HL-60 (cell line): Measurements from ENCODE around the gene TFRC.
"Not testable (repeated sequence)": the region's sequence is repeated elsewhere in the genome, so short reads cannot be mapped to it uniquely, and the experiment has no call there.

Experiments
- DNase-seq, 2 experiments: peaks; one replicate each; pipeline ENCODE4 v3.0.0-alpha.2; 2010 to 2020; ENCODE audit warnings: low read depth in 1 of 2, low spot score in 1 of 2
- H3K27ac ChIP-seq: fragments of 250-450 bp; sonication (Bioruptor Pico); replicated peaks from 2 replicates; pipeline ENCODE4 v1.5.1; 2020; ENCODE audit warnings: mild to moderate bottlenecking, moderate library complexity
- H3K27me3 ChIP-seq: fragments of 250-450 bp; sonication (Bioruptor Pico); 2 replicates; pipeline ENCODE4 v1.5.1; 2021; ENCODE audit warnings: mild to moderate bottlenecking, moderate library complexity; ENCODE audit not compliant: insufficient read depth, poor library complexity, severe bottlenecking
- H3K4me3 ChIP-seq: replicated peaks from 2 replicates; pipeline ENCODE4 v1.5.1; 2011; ENCODE audit warnings: mild to moderate bottlenecking, control low read depth, low read length; ENCODE audit not compliant: insufficient read depth
- GABPA ChIP-seq: IDR thresholded peaks from 2 replicates; pipeline ENCODE4 v1.6.1; 2012; ENCODE audit warnings: low read depth
- POLR2AphosphoS5 ChIP-seq: IDR thresholded peaks from 2 replicates; pipeline ENCODE4 v1.6.1; 2012; ENCODE audit warnings: low read depth
- SPI1 ChIP-seq: IDR thresholded peaks from 2 replicates; pipeline ENCODE4 v1.6.1; 2012; ENCODE audit warnings: low read depth, mild to moderate bottlenecking, borderline replicate concordance
- TF ChIP-seq, protein P1 (sequence below): IDR thresholded peaks from one replicate; pipeline ENCODE4 v1.5.1; 2011; ENCODE audit warnings: low read length, control low read depth, inconsistent platforms; ENCODE audit not compliant: insufficient read depth
- TF ChIP-seq, protein P2 (sequence below): IDR thresholded peaks from 2 replicates; pipeline ENCODE4 v1.6.1; 2012; ENCODE audit warnings: low read depth; ENCODE audit not compliant: insufficient replicate concordance

Gene TFRC

DNA sequence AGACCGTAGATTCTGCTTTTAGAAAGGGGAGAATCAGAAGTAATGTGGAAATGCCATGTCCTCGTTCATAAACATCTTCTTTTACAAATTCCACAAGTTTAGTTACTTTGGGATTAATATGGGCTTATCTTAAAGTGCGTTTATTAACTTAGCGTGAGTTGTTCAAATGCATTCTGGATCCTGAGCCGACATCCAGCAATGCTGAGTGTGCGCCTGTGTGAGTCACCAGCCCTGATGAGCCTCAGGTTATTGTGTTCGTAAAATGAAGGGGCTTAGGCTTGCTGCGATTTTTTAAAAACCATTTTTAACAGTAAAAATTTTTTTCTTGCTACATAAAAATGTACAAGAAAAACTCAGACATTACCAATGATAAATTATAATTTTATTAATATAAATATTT lies 57.9 kb downstream of the TFRC start:
- Histone ChIP-seq H3K4me3 (no peak overlapping the region), H3K27ac (no peak overlapping the region)

DNA sequence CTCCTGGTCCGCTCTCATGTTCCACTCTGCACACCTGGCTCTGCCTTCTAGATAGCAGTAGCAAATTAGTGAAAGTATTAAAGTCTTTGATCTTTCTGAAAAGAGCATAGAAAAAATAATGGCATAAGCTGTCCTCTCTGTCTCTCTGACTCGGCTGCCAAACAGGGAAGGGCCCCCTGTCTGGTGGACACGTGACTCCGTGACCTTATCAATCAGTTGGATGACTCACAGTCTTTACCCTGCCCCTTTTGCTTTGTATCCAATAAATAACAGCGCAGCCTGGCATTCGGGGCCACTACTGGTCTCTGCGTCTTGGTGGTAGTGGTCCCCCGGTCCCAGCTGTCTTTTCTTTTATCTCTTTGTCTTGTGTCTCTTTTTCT lies 59.4 kb downstream of the TFRC start:
- H3K27me3 ChIP-seq, H3K4me3 ChIP-seq, DNase-seq, H3K27ac ChIP-seq: not testable (repeated sequence)

More for the DNA sequence above, 57.9 kb downstream of the TFRC start:
- H3K27me3 ChIP-seq: no peaks in the 10 kb centered on the region
- no peak for DNase-seq
- TF ChIP-seq, protein P1, sequence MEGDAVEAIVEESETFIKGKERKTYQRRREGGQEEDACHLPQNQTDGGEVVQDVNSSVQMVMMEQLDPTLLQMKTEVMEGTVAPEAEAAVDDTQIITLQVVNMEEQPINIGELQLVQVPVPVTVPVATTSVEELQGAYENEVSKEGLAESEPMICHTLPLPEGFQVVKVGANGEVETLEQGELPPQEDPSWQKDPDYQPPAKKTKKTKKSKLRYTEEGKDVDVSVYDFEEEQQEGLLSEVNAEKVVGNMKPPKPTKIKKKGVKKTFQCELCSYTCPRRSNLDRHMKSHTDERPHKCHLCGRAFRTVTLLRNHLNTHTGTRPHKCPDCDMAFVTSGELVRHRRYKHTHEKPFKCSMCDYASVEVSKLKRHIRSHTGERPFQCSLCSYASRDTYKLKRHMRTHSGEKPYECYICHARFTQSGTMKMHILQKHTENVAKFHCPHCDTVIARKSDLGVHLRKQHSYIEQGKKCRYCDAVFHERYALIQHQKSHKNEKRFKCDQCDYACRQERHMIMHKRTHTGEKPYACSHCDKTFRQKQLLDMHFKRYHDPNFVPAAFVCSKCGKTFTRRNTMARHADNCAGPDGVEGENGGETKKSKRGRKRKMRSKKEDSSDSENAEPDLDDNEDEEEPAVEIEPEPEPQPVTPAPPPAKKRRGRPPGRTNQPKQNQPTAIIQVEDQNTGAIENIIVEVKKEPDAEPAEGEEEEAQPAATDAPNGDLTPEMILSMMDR: no peak
- no peak for TF ChIP-seq POLR2AphosphoS5
- TF ChIP-seq, protein P2, sequence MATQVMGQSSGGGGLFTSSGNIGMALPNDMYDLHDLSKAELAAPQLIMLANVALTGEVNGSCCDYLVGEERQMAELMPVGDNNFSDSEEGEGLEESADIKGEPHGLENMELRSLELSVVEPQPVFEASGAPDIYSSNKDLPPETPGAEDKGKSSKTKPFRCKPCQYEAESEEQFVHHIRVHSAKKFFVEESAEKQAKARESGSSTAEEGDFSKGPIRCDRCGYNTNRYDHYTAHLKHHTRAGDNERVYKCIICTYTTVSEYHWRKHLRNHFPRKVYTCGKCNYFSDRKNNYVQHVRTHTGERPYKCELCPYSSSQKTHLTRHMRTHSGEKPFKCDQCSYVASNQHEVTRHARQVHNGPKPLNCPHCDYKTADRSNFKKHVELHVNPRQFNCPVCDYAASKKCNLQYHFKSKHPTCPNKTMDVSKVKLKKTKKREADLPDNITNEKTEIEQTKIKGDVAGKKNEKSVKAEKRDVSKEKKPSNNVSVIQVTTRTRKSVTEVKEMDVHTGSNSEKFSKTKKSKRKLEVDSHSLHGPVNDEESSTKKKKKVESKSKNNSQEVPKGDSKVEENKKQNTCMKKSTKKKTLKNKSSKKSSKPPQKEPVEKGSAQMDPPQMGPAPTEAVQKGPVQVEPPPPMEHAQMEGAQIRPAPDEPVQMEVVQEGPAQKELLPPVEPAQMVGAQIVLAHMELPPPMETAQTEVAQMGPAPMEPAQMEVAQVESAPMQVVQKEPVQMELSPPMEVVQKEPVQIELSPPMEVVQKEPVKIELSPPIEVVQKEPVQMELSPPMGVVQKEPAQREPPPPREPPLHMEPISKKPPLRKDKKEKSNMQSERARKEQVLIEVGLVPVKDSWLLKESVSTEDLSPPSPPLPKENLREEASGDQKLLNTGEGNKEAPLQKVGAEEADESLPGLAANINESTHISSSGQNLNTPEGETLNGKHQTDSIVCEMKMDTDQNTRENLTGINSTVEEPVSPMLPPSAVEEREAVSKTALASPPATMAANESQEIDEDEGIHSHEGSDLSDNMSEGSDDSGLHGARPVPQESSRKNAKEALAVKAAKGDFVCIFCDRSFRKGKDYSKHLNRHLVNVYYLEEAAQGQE: no peak
- TF ChIP-seq SPI1: no peak
- no peak for TF ChIP-seq GABPA

DNA sequence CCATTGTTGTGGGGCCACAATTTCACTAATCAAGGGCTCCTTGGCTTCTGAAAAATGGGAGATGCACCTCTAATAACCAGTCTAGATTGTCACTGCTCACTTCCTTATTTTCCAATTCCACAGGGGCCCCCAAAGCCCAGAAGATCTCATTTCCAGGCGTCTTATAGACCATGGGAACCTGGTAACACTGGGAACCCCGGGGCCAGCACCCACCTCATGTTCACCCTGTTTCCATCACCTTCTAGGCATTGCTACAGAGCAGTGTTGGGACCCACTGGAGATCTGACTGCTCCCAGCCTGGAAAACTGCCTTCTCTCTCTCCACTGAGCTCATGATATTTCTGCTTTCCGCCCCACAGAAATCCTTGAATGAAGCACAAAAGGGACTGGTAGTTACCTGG lies 61.5 kb downstream of the TFRC start:
- no peak overlapping the region for H3K27ac ChIP-seq
- peak; percentile 57; the same call in 1 of the 2 replicates for TF ChIP-seq SPI1
- TF ChIP-seq, protein P2: no peak
- no peak overlapping the region for H3K4me3 ChIP-seq
- H3K27me3 ChIP-seq: no peaks in the 10 kb centered on the region
- no peak for DNase-seq

GRCh38 chr3:196019576-196019975 lies 62.3 kb downstream of the TFRC start:
- H3K27me3 ChIP-seq, H3K27ac ChIP-seq, DNase-seq, H3K4me3 ChIP-seq: not testable (repeated sequence)

GRCh38 chr3:196018159-196018558 lies 63.7 kb downstream of the TFRC start:
- H3K27ac ChIP-seq, H3K4me3 ChIP-seq, H3K27me3 ChIP-seq, DNase-seq: not testable (repeated sequence)

- no peak overlapping the region for H3K27ac ChIP-seq
- H3K4me3 ChIP-seq: no peak overlapping the region
- DNase-seq: no peak
- no peaks in the 10 kb centered on the region for H3K27me3 ChIP-seq
- TF ChIP-seq GABPA (no peak), SPI1 (no peak), POLR2AphosphoS5 (no peak)
- TF ChIP-seq, protein P2: no peak
- TF ChIP-seq, protein P1: no peak
These were observed 65.4 kb downstream of the TFRC start for GRCh38 chr3:196016485-196016884.
